Epithelial cell of proximal tubule (primary cell): ENCODE measurements around the gene ITPK1. TPM values are rescaled to one million over a fixed set of nuclear protein-coding genes. Genes with fewer than 3 reads are reported as not detected.

ENCODE experiments used
- DNase-seq: peaks from one replicate; pipeline ENCODE4 v3.0.0-alpha.2; 2011; ENCODE audit warnings: low read depth
- H3K4me3 ChIP-seq: 2 replicates; pipeline ENCODE4 v1.5.1; 2011; ENCODE audit warnings: low read depth, mild to moderate bottlenecking, low read length
- total RNA-seq: library from RNA; depleted of rRNA; stranded (reverse); fragments of >200 nt; gene quantifications from 2 replicates; pipeline ENCODE4 v1.2.3, GENCODE V29; 2015
- TF ChIP-seq, protein P1 (sequence below): conservative IDR thresholded peaks from 2 replicates; pipeline ENCODE4 v1.5.1; 2012; ENCODE audit warnings: low read depth, mild to moderate bottlenecking, low read length

The ITPK1 gene
- total RNA-seq, 1 donor from 2014 or later, result 22.7 TPM

DNA sequence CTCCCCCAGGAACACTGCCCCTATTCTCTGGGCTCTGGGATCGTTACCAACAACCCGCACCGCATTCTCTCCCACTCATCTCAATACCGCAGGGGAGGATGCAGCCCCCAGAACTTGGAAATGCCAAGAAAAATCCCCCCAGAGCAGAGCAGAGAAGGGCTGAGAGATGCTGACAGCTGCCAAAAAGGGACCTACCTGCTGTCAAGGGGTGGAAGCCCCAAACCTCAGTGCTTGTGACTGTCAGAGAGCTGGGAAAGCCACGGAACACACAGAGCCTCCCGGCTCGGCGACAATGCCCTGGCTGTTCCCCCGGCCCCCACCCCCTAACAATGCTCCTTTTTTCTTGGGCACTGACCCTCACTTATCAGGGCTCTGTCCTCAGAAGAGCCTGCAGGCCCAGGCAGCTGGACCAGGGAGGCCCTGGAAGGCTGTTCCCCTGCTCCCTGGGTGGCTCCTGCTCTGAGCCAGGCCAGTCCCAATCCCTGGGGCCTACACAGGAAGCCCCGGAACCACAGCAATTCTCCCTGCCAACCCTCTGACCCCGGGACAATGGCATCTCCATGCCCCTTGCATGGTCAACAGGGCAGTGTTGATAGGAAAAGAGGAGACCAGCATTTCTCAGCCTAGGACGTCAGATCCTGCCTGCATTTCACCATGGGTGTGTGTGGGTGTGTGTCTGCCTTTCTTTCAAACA, 78.9 kb downstream of the ITPK1 start:
- DNase-seq, result no peak
- TF ChIP-seq, protein P1, sequence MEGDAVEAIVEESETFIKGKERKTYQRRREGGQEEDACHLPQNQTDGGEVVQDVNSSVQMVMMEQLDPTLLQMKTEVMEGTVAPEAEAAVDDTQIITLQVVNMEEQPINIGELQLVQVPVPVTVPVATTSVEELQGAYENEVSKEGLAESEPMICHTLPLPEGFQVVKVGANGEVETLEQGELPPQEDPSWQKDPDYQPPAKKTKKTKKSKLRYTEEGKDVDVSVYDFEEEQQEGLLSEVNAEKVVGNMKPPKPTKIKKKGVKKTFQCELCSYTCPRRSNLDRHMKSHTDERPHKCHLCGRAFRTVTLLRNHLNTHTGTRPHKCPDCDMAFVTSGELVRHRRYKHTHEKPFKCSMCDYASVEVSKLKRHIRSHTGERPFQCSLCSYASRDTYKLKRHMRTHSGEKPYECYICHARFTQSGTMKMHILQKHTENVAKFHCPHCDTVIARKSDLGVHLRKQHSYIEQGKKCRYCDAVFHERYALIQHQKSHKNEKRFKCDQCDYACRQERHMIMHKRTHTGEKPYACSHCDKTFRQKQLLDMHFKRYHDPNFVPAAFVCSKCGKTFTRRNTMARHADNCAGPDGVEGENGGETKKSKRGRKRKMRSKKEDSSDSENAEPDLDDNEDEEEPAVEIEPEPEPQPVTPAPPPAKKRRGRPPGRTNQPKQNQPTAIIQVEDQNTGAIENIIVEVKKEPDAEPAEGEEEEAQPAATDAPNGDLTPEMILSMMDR, result no peak
- no peak overlapping the region for H3K4me3 ChIP-seq

DNA sequence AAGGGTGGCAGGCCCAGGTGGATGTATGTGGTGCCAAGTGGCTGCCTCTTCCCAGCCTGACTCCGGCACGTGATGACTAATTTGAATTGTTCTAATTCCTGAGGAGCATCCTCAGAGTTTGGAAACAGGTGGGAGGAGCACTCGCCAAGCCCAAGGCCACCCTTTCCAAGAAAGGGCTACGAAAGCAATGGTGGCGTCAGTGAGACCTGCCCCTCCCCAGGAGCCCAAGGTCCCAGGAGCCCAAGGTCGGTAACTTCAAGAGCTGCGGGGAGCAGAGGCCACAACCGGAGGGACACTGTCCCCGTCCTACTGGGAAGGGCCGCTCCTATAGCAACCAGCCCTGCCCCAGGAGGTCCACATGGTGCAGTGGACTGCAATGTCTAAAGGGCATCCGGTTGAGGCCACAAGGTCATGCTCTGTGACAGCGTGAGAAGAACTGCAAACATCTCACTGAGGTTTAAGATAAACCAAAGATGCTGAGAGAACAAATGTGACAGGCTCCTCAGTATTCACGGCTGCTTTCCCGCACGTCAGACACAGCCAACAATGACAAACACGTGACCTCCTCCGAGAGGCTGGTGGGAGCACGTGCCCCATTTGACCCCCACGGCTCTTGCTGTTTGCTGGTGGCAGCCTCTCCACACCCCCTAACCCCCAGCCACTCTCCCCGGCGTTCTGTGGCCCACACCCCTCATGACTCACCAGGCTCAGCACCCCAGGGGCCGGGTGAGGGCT, 79.6 kb downstream of the ITPK1 start:
- DNase-seq, result no peak
- TF ChIP-seq, protein P1, result no peak
- H3K4me3 ChIP-seq, result no peak overlapping the region

DNA sequence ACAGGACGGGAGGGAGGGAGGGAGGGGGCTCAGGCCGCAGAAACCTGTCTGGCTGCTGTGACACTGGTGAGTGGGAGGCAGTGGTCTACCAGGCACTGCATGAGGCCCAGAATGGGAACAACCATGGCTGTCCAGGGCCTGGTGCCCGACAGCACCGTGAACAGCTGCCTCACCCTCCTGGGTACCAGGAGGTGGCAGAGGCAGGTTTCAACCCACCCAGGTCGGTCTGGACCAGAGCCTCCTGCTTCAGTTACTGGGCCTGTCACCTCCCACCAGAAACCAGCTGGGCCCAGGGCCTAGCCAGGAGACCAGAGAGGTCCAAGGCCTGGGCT, 80.2 kb downstream of the ITPK1 start:
- no peak for DNase-seq
- TF ChIP-seq, protein P1, result no peak
- H3K4me3 ChIP-seq, result no peak overlapping the region

DNA sequence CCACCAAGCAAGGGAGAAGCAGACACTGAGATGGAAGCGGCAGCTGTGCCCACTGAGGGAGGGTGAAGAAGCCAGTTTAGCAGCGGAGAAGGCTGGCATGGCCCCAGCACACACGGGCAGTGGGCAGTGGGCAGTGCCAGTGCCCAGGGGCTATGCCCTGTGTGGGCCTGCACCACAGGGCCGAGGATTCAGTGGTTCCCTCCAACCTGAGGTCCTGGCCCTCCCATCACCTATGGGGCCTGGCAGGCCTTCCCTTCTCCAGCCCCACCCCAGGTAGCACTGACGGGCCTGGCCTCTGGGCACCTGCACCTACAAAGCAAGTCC, 81.1 kb downstream of the ITPK1 start:
- H3K4me3 ChIP-seq, result no peak overlapping the region
- no peak for DNase-seq

DNA sequence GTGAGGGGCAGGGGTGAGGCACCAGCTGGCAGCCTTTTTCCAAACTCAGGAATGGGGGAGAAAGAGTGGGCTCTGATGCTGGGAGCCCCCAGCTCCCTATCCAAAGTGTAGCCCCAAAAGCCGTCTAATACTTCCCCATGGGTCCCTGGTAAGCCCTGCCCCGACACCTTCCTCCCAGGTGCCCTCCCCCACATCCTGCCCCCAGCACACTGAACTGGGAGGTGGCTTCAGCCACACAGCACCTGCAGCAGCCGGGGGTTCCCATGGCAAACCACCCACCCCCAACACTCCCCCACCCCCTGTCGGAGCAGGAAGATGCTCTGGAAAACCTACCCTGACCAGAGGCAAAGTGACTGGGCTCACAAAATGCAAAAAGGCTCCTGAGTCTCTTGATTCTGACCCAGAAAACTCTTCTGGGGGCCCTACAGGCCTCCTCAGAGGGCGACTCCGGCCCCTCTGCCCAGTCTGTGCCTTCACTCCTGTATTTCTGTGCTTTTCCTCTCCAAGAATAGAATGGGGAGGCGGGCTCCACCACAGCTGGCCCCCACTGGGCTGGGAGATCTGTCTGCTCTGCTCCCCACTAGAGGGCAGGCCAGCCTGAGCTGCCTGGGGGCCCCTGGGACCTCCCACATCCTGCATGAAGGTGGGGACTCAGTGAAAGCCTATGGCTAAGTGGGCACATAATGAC, 81.6 kb downstream of the ITPK1 start:
- H3K4me3 ChIP-seq, result no peak overlapping the region
- TF ChIP-seq, protein P1, result peak; percentile 58
- no peak for DNase-seq

More for the DNA sequence above, 81.1 kb downstream of the ITPK1 start:
- TF ChIP-seq, protein P1, result no peak

DNA sequence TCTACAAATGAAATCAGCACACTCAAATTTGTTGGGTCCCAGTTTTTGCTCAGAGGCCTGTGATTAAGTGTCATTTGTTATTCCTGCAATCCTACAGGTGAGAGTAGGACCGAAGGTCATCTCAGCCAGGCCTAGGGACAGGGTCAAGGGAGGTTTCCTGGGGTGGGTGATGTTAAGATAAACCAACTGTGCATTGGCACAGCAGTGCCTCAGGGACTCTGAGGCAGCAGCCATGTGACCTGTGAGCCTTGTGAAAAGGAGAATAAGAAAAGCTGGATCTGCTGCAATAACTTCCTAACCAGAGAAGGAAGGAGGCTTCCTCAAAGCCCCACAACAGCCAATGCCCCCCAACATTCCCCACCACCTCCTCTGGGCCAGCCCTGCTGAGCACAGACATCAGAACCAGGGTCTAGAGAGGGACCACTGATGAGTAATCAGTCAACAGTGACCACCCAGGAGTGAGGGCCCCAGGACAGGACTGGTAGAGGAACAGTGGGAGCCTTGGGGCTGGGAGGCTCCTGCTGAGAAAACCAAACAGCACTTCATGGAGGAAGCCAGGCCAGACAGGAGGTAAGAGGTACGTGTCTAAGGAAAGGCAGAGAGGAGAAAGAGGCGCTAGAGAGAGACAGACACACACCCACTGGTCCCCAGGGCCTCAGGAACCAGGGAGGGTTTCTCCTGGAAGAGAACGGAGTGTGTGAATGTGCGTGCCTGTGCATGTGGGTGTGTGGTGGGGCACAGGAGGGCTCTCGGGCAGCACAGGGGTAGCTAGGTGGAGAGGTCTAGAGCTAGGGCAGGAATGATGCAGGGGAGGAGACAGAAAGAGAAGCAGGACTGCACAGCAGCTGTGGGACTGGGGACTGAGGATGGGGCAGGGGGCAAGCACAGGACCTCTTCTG, 82.4 kb downstream of the ITPK1 start:
- TF ChIP-seq, protein P1, result no peak
- DNase-seq, result no peak
- no peak overlapping the region for H3K4me3 ChIP-seq
